ENCODE results near the gene KIF13A. TPM values are rescaled to one million over a fixed set of nuclear protein-coding genes. Genes with fewer than 3 reads are reported as not detected.

KIF13A gene
- total and polyA plus RNA-seq, 9 of the 15 experiments (the other 6 are each of a cell fraction or from before 2014, with no cell fraction given): 3.6 to 44.3 (median 29.7) TPM

GRCh38 chr6:17907406-17908229, 79.8 kb downstream of the KIF13A start (continued):
- no peak for TF ChIP-seq PBX2 (CRISPR knock-in tag; IDR thresholded peaks at IDR 0.05; ENCODE audit: low read depth)
- peak; percentile 76 for TF ChIP-seq PBX2 (tag; conservative IDR thresholded peaks at IDR 0.05; ENCODE audit: low read depth)
- TF ChIP-seq ZNF253 (CRISPR knock-in tag; conservative IDR thresholded peaks at IDR 0.05): no peak
- no peak for TF ChIP-seq THAP7 (CRISPR knock-in tag; IDR thresholded peaks at IDR 0.05)
- TF ChIP-seq ESRRA (IDR thresholded peaks at IDR 0.05; ENCODE audit: borderline replicate concordance, low read depth): no peak
- no peak for TF ChIP-seq SREBF2 (CRISPR knock-in tag; IDR thresholded peaks at IDR 0.05)
- no peak for TF ChIP-seq TSC22D4 (tag; IDR thresholded peaks at IDR 0.05)
- TF ChIP-seq, protein P1, sequence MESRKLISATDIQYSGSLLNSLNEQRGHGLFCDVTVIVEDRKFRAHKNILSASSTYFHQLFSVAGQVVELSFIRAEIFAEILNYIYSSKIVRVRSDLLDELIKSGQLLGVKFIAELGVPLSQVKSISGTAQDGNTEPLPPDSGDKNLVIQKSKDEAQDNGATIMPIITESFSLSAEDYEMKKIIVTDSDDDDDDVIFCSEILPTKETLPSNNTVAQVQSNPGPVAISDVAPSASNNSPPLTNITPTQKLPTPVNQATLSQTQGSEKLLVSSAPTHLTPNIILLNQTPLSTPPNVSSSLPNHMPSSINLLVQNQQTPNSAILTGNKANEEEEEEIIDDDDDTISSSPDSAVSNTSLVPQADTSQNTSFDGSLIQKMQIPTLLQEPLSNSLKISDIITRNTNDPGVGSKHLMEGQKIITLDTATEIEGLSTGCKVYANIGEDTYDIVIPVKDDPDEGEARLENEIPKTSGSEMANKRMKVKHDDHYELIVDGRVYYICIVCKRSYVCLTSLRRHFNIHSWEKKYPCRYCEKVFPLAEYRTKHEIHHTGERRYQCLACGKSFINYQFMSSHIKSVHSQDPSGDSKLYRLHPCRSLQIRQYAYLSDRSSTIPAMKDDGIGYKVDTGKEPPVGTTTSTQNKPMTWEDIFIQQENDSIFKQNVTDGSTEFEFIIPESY (CRISPR knock-in tag; IDR thresholded peaks at IDR 0.05): peak; percentile 69; the same call in 1 of the 2 replicates
- peak; percentile 79 for TF ChIP-seq BCOR (IDR thresholded peaks at IDR 0.05)
- TF ChIP-seq SOX6 (IDR thresholded peaks at IDR 0.05): peak; percentile 83
- TF ChIP-seq, protein P2, sequence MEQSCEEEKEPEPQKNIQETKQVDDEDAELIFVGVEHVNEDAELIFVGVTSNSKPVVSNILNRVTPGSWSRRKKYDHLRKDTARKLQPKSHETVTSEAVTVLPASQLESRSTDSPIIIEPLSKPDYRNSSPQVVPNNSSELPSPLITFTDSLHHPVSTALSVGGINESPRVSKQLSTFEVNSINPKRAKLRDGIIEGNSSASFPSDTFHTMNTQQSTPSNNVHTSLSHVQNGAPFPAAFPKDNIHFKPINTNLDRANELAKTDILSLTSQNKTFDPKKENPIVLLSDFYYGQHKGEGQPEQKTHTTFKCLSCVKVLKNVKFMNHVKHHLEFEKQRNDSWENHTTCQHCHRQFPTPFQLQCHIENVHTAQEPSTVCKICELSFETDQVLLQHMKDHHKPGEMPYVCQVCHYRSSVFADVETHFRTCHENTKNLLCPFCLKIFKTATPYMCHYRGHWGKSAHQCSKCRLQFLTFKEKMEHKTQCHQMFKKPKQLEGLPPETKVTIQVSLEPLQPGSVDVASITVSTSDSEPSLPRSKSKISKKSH (CRISPR knock-in tag; IDR thresholded peaks at IDR 0.05): no peak
- peak; percentile 74 for TF ChIP-seq ETV1 (tag; conservative IDR thresholded peaks at IDR 0.05; ENCODE audit: low read depth)
- TF ChIP-seq, protein P3, sequence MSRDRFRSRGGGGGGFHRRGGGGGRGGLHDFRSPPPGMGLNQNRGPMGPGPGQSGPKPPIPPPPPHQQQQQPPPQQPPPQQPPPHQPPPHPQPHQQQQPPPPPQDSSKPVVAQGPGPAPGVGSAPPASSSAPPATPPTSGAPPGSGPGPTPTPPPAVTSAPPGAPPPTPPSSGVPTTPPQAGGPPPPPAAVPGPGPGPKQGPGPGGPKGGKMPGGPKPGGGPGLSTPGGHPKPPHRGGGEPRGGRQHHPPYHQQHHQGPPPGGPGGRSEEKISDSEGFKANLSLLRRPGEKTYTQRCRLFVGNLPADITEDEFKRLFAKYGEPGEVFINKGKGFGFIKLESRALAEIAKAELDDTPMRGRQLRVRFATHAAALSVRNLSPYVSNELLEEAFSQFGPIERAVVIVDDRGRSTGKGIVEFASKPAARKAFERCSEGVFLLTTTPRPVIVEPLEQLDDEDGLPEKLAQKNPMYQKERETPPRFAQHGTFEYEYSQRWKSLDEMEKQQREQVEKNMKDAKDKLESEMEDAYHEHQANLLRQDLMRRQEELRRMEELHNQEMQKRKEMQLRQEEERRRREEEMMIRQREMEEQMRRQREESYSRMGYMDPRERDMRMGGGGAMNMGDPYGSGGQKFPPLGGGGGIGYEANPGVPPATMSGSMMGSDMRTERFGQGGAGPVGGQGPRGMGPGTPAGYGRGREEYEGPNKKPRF (IDR thresholded peaks at IDR 0.05; ENCODE audit: low read depth, low read length): no peak
- no peak for TF ChIP-seq THRAP3 (IDR thresholded peaks at IDR 0.05; ENCODE audit: borderline replicate concordance)
- peak; percentile 64; the same call in 1 of the 2 replicates for TF ChIP-seq ZNF354B (CRISPR knock-in tag; IDR thresholded peaks at IDR 0.05)
- peak; percentile 95 for TF ChIP-seq TRIM28 (IDR thresholded peaks at IDR 0.05)
- TF ChIP-seq ZBTB1 (CRISPR knock-in tag; IDR thresholded peaks at IDR 0.05; ENCODE audit: borderline replicate concordance, low read depth): no peak
- TF ChIP-seq ILK (tag; IDR thresholded peaks at IDR 0.05; ENCODE audit: borderline replicate concordance, low read depth): no peak
- TF ChIP-seq MEF2A (IDR thresholded peaks at IDR 0.05; ENCODE audit: control insufficient read depth, low read depth, low read length): peak; percentile 73; the same call in 1 of the 2 replicates
